Measurements from ENCODE around the gene TTC22. TPM values are rescaled to one million over a fixed set of nuclear protein-coding genes. Genes with fewer than 3 reads are reported as not detected.

Gene TTC22
- total RNA-seq, 2 donors from 2014 or later: 12.2 to 15.6 TPM

GRCh38 chr1:54792686-54793282 lies 8.3 kb downstream of the TTC22 start:
- 82 to 86% methylated on average over 6 to 7 of the region's 7 CpGs for WGBS, 2 donors
- no peak for ATAC-seq
- TF ChIP-seq POLR2A (IDR thresholded peaks at IDR 0.05) (no peak), CTCF (IDR thresholded peaks at IDR 0.05) (no peak)
- peaks cover 21% of the 10 kb centered on the region for H3K4me1 ChIP-seq
- H3K27me3 ChIP-seq: no peaks in the 10 kb centered on the region
- H3K36me3 ChIP-seq (replicated peaks in 1 of 2; ENCODE audit: insufficient read depth in 1 of 2, low read depth in 2 of 2): no peaks in the 10 kb centered on the region
- H3K9me3 ChIP-seq: no peaks in the 10 kb centered on the region
- intact Hi-C loops (cut with DNase I): no loop called here
- no peak for DNase-seq
- H3K27ac ChIP-seq: no peak overlapping the region
- no peak overlapping the region for H3K4me3 ChIP-seq

GRCh38 chr1:54791880-54792522 lies 9.1 kb downstream of the TTC22 start:
- no peaks in the 10 kb centered on the region for H3K27me3 ChIP-seq
- intact Hi-C loops (cut with DNase I): no loop called here
- peaks cover 20% of the 10 kb centered on the region for H3K4me1 ChIP-seq
- H3K36me3 ChIP-seq (replicated peaks in 1 of 2; ENCODE audit: insufficient read depth in 1 of 2, low read depth in 2 of 2): no peaks in the 10 kb centered on the region
- no peak overlapping the region for H3K4me3 ChIP-seq
- 95 to 98% methylated on average over 13 of the region's 13 CpGs for WGBS, 2 donors
- no peak for ATAC-seq
- H3K9me3 ChIP-seq: no peaks in the 10 kb centered on the region
- TF ChIP-seq CTCF (IDR thresholded peaks at IDR 0.05): peak in 6 of 7 experiments; percentile 26 to 50 (median 43)
- no peak for TF ChIP-seq POLR2A (IDR thresholded peaks at IDR 0.05)
- DNase-seq: peak in 2 of 4 donors; percentile 47 to 55
- no peak overlapping the region for H3K27ac ChIP-seq

- no peaks in the 10 kb centered on the region for H3K4me1 ChIP-seq
- TF ChIP-seq CTCF (IDR thresholded peaks at IDR 0.05) (no peak), POLR2A (IDR thresholded peaks at IDR 0.05) (no peak)
- 77 to 86% methylated on average over 5 of the region's 5 CpGs for WGBS, 2 donors
- no peaks in the 10 kb centered on the region for H3K9me3 ChIP-seq
- ATAC-seq (no peak), DNase-seq (no peak)
- intact Hi-C loops (cut with DNase I): no loop called here
- no peak overlapping the region for H3K27ac ChIP-seq
- peaks cover 0 to 6% of the 10 kb centered on the region in 2 donors for H3K36me3 ChIP-seq (replicated peaks in 1 of 2; ENCODE audit: insufficient read depth in 1 of 2, low read depth in 2 of 2)
- H3K27me3 ChIP-seq: no peaks in the 10 kb centered on the region
- H3K4me3 ChIP-seq: no peak overlapping the region
These were observed 12.7 kb downstream of the TTC22 start for GRCh38 chr1:54788459-54788858.

- Histone ChIP-seq H3K36me3 (replicated peaks in 1 of 2; ENCODE audit: insufficient read depth in 1 of 2, low read depth in 2 of 2) (peaks cover 0 to 6% of the 10 kb centered on the region in 2 donors), H3K27ac (no peak overlapping the region), H3K4me3 (no peak overlapping the region), H3K4me1 (no peaks in the 10 kb centered on the region), H3K9me3 (no peaks in the 10 kb centered on the region), H3K27me3 (no peaks in the 10 kb centered on the region)
- ATAC-seq (no peak), DNase-seq (no peak)
- WGBS, 2 donors: 88 to 92% methylated on average over 8 to 11 of the region's 11 CpGs
- no peak for TF ChIP-seq CTCF (IDR thresholded peaks at IDR 0.05)
- no peak for TF ChIP-seq POLR2A (IDR thresholded peaks at IDR 0.05)
- intact Hi-C loops (cut with DNase I): no loop called here
These were observed 13.5 kb downstream of the TTC22 start for GRCh38 chr1:54787604-54788003.

GRCh38 chr1:54786778-54787177 lies 14.3 kb downstream of the TTC22 start:
- Histone ChIP-seq H3K27me3 (no peaks in the 10 kb centered on the region), H3K36me3 (replicated peaks in 1 of 2; ENCODE audit: insufficient read depth in 1 of 2, low read depth in 2 of 2) (peaks cover 0 to 6% of the 10 kb centered on the region in 2 donors), H3K27ac (no peak overlapping the region), H3K4me1 (peaks cover 7% of the 10 kb centered on the region), H3K9me3 (no peaks in the 10 kb centered on the region), H3K4me3 (no peak overlapping the region)
- intact Hi-C loops (cut with DNase I): no loop called here
- 93 to 94% methylated on average over 8 of the region's 8 CpGs for WGBS, 2 donors
- no peak for DNase-seq
- no peak for TF ChIP-seq POLR2A (IDR thresholded peaks at IDR 0.05)
- no peak for TF ChIP-seq CTCF (IDR thresholded peaks at IDR 0.05)
- no peak for ATAC-seq
